Neural progenitor cell (in vitro differentiated cells): Measurements from ENCODE around the gene ALAS1.

Experiments used
- CTCF ChIP-seq: fragments of 200-600 bp; sonication (generic); IDR thresholded peaks from 2 replicates; pipeline ENCODE4 v1.5.1; 2017; ENCODE audit warnings: antibody characterized with exemption, mild to moderate bottlenecking
- EZH2 ChIP-seq: fragments of 200-600 bp; sonication (generic); IDR thresholded peaks from 2 replicates; pipeline ENCODE4 v1.6.1; 2017; ENCODE audit warnings: antibody characterized with exemption, mild to moderate bottlenecking, moderate library complexity
- EZH2phosphoT487 ChIP-seq: fragments of 200-600 bp; sonication (generic); IDR thresholded peaks from 2 replicates; pipeline ENCODE4 v1.6.1; 2017; ENCODE audit warnings: antibody characterized with exemption

GRCh38 chr3:52256159-52256558 lies 58.2 kb downstream of the ALAS1 start:
- TF ChIP-seq CTCF (no peak), EZH2 (no peak), EZH2phosphoT487 (no peak)
